ENCODE measurements around the gene DDX60.

GRCh38 chr4:168218645-168219044 is 99.9 kb downstream of the DDX60 start:
- TF ChIP-seq, protein P1, sequence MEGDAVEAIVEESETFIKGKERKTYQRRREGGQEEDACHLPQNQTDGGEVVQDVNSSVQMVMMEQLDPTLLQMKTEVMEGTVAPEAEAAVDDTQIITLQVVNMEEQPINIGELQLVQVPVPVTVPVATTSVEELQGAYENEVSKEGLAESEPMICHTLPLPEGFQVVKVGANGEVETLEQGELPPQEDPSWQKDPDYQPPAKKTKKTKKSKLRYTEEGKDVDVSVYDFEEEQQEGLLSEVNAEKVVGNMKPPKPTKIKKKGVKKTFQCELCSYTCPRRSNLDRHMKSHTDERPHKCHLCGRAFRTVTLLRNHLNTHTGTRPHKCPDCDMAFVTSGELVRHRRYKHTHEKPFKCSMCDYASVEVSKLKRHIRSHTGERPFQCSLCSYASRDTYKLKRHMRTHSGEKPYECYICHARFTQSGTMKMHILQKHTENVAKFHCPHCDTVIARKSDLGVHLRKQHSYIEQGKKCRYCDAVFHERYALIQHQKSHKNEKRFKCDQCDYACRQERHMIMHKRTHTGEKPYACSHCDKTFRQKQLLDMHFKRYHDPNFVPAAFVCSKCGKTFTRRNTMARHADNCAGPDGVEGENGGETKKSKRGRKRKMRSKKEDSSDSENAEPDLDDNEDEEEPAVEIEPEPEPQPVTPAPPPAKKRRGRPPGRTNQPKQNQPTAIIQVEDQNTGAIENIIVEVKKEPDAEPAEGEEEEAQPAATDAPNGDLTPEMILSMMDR (IDR thresholded peaks at IDR 0.05) = no peak
- no peak for TF ChIP-seq POLR2A (IDR thresholded peaks at IDR 0.05)
